Central memory CD4-positive, alpha-beta T cell (primary cell): ENCODE data around the gene HOXD11.

Experiments used
- DNase-seq: peaks from one replicate; pipeline ENCODE4 v3.0.0; 2022

HOXD11 gene

DNA sequence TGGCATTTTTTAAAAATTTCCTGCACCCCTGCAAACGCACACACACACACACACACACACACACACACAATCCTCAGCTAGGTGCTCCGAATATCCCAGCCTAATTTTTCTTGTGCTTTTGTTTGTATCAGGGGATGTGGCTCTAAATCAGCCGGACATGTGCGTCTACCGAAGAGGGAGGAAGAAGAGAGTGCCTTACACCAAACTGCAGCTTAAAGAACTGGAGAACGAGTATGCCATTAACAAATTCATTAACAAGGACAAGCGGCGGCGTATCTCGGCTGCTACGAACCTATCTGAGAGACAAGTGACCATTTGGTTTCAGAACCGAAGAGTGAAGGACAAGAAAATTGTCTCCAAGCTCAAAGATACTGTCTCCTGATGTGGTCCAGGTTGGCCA lies 12.7 kb upstream of the HOXD11 start:
- DNase-seq = no peak

DNA sequence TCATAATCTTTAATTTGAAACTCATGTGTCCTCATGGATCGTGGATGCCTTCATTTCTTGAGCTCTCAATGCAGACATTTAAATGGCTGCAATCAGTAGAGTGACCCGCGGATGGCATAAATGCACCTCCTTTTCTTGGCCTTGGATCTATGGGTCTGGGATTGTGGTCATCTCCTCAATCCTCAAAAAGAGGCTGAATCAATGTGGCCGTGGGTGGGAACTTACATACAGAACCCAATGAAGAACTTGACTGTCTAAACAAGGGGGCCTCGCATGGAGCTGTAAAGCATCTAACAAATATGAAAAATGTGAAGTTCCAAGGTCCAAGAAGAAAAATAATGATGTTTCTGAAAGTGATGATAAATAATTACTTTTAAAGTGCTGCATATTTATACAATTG lies 11.7 kb upstream of the HOXD11 start:
- no peak for DNase-seq

- no peak for DNase-seq
Observed at GRCh38 chr2:176096243-176096985, 10.7 kb upstream of the HOXD11 start.

DNA sequence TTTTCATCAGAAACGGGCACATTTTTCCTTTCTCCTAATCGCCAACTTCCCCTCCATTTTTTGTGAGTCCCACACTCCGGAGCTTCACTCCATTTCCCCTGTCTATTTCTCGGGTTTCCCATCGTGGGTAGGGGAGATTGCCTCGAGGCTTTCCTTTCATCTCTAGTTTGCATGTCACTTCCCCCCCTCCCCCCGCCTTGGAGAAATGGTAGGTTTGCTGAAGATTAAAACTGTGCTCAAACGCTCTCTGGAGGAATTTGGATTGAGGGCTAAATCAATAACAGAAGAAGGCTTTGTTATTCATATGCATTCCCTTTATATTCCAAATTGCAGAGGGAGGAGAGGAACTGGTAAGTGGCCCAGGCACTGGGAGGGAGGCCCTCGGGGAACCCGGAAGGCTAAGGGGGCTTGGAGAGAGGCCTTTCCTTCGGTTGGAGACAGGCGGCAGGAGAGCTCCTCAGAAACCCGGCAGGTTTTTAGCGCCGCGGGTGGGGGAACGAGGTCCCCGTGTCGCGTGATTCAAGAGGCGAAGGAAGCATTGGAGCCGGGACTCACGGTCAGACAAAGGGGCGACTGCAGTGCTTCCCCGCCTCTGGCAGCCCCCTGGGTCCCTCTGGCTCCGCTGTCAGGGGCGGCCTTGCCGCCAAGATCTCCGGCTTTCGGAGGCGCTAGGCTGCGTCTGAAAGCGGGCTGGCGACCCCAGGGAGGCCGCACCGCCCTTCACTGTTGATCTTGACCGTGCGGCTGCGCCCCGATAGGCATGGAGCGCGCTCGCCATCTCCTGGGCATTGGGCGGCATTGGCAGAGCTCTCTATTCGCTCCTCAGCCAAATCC lies 9.9 kb upstream of the HOXD11 start:
- DNase-seq = peak; percentile 48

DNA sequence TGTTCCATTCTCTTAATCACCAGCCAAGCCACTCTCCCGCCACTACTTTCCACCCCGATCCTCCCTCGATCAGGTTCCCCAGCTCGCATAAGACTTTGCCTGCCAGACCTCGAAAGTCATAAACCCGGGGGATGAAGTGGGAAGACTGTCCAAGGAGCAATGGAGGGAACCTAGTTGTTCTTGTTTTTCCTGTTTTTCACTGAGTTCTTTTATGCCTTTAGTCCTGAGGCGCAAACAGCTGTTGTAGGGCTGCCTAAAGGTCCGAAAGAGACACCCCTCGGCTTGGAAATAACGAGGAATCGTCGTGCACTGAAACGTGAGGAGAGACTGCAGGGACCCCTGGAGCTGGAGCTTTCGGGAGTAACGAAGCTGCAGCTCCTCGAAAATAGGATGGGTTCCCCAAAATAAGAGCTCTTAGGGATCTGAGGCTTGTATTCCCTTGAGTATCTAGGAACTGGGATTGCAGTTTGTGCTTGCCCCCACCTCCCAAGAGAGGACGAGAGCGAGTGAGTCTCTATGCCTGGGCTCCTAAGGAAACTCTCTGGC lies 9.2 kb upstream of the HOXD11 start:
- DNase-seq = no peak

- no peak for DNase-seq
Observed at GRCh38 chr2:176098366-176099158, 8.5 kb upstream of the HOXD11 start.

GRCh38 chr2:176099159-176099727 lies 7.8 kb upstream of the HOXD11 start:
- no peak for DNase-seq

- no peak for DNase-seq
Observed at GRCh38 chr2:176099728-176100546, 7.1 kb upstream of the HOXD11 start, which contains the start of gene HOXD12. TSS of gene HOXD12 (plus strand) at chr2:176099795. CDS start at chr2:176099802, 7 bp downstream.

GRCh38 chr2:176100547-176101140 lies 6.4 kb upstream of the HOXD11 start:
- no peak for DNase-seq

GRCh38 chr2:176101216-176101830 lies 5.8 kb upstream of the HOXD11 start:
- DNase-seq = no peak

DNA sequence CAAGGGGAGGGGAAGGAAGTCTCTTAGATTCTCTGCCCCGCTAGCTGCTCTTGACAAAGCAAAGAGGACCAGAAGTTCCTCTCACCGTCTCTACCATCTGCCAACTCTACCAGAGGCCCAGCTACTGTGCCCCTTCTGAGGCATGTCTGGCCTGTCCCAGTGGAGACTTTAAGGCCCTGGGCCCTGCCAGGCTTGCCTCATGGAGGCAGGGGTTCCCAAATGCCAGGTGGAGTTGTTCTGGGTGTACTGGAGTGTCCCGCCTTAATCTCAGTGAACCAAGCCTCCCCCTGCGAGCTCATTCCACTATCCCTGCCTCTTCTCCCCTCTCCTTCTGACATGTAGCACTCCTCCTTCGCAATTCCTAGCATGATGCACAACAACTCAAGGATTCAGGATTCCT lies 5.2 kb upstream of the HOXD11 start:
- DNase-seq = no peak

GRCh38 chr2:176102309-176102866 lies 4.7 kb upstream of the HOXD11 start:
- DNase-seq = no peak

DNA sequence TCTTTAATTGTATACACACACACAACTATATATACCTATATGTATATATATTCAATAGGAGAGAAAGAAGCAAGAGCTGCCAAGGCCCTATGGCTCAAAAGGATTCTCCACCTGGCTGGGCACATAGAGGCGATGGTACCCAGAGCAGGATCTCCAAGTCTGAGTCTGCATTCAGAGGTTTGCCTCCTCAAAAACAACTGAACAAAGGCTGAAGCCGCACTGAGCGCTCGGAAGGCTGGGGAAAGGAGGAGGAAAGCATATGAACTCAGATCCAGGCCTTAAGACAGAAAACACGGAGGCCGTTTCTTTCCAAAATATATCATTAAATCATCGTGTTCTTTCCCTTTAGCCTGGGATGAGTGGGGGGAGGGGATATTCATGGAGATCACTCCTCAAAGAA lies 3.9 kb upstream of the HOXD11 start:
- DNase-seq = no peak

- no peak for DNase-seq
Observed at GRCh38 chr2:176103742-176104315, 3.3 kb upstream of the HOXD11 start.

DNA sequence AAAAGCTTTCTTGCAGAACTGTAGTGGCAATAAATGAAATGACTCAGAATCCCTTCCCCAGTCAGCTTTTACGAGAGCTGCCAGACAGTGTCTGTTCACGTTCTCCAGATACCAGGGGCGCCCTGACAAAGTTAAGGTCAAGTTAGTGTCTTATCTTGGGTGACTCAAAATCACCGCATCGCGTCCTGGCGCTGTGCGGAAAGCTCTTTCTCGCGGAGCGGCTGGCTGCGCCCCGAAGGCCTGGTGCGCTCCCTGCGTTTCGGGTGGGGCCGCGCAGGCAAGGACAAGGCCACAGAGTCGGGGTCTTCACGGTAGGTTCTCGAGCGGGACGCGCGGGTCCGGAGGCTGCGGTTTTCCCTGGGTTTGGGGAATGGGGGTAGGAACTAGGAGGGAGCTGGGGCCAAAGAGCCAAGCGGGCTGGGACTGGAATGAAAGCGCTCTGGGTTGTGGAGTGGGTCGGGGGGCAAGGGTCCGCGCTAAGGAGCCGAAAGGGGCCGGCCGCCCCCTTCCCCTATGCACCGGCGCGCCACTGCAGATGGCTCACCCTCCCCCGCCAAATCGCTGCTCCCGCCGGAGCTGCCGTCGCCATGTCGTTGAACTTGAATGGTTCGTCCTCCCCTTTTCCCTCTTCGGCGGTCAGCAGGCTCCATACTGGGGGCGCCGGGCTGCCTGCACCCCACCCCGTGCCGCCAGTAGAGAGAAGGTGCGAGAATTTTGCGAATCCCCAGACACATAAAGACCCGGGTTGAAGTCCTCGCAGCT lies 2.6 kb upstream of the HOXD11 start:
- no peak for DNase-seq

- DNase-seq = no peak
Observed at GRCh38 chr2:176105078-176105729, 1.9 kb upstream of the HOXD11 start.

DNA sequence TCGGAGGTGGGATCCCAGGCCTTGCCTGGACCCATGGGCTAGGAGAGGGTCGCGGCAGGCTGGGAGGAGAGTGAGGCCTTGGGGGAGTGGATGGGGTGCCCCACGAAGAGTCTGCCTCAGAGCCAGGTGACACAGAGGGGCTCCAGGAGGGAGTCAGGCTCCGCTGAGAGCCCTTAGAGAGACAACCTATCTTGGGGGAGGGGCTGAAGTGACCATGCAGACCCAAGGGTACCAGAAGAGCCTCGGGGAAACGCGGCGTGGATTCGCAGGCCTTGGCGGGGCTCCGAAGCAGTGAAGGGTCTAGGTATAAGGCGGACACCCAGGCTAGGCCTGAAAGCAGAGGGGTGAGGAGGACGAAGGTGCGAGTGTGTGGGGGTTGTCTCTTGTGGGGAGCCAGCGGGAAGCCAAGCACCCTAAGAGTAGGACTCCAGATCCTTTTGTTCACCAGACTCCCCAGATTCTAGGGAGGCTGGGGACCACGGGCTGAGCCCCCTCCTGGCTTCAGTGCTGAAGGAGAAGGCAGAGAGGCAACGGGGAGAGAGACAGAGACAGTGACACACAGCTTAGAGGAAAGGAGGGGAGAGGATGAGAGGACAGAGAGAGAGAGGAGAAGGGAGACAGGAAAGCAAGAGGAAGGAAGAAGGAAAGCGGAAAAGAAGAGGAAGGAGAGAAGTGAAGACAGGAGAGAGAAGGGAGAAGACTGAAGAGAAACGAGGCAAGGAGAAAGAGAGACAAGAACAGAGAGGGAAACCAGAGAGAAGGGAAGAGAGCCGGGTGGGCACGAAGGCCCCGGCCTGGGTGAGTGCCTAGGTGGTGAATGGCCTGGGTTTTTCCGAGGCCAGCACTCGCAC lies 1.1 kb upstream of the HOXD11 start:
- no peak for DNase-seq

- DNase-seq = no peak
Observed at GRCh38 chr2:176107731-176108181, 676 bp downstream of the HOXD11 start.
